Measurements from ENCODE around the gene CDK5RAP3. TPM values are rescaled to one million over a fixed set of nuclear protein-coding genes. Genes with fewer than 3 reads are reported as not detected.
A peak's percentile ranks its signal among the peaks of the same experiment; 100 is the strongest.

The CDK5RAP3 gene
- total RNA-seq, 1 donor = 50.3 TPM

DNA sequence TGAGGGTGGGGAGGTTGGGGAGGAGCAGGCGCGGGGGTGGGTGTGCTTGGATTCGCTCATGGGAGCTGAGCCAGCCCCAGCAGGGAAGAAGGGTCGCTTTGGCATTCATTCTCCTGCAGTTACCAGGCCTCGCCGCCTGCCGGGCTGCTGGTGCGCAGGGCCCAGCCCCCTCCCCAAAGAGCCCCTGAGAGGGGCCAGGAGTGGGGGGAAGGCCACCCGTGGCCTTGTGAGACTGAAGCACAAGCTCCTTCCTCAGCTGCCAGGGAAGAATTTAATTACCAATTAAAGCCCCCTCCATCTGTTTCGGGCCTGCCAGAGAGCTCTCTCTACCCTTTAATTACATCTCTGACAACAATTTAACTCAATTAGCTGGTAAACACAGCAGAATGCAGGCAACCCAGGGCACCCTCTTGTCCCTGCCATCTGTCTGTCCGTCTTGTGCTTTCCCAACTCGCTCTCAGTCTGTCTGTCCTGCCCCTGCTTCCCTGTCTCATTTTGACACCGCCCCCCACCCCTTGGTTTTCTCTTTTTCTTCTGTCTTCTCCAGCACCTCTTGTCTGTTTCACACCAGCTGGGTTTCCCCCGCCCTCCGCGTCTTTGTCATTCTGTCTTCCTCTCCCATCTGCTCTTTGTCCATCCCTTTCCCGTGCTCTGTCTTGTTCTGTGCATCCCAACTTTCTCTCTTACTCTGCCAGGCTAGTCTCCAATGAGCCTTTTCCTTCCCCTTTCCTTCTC lies 32.7 kb downstream of the CDK5RAP3 start:
- Histone ChIP-seq H2AFZ (ENCODE audit: low read length) (no peak overlapping the region), H4K20me1 (ENCODE audit: insufficient read depth, low read length) (no peaks in the 10 kb centered on the region), H3K9me3 (ENCODE audit: low read depth, low read length) (no peaks in the 10 kb centered on the region), H3K79me2 (ENCODE audit: insufficient read depth, low read length) (no peaks in the 10 kb centered on the region), H3K36me3 (ENCODE audit: insufficient read depth, low read length) (no peaks in the 10 kb centered on the region), H3K4me1 (ENCODE audit: insufficient read depth, low read length) (peaks cover 24% of the 10 kb centered on the region), H3K4me3 (ENCODE audit: insufficient read depth, low read length) (no peak overlapping the region), H3K27ac (ENCODE audit: low read depth, low read length) (no peak overlapping the region), H3K4me2 (ENCODE audit: insufficient read depth, low read length) (no peak overlapping the region), H3K27me3 (ENCODE audit: insufficient read depth, low read length) (no peaks in the 10 kb centered on the region)
- TF ChIP-seq, protein P1, sequence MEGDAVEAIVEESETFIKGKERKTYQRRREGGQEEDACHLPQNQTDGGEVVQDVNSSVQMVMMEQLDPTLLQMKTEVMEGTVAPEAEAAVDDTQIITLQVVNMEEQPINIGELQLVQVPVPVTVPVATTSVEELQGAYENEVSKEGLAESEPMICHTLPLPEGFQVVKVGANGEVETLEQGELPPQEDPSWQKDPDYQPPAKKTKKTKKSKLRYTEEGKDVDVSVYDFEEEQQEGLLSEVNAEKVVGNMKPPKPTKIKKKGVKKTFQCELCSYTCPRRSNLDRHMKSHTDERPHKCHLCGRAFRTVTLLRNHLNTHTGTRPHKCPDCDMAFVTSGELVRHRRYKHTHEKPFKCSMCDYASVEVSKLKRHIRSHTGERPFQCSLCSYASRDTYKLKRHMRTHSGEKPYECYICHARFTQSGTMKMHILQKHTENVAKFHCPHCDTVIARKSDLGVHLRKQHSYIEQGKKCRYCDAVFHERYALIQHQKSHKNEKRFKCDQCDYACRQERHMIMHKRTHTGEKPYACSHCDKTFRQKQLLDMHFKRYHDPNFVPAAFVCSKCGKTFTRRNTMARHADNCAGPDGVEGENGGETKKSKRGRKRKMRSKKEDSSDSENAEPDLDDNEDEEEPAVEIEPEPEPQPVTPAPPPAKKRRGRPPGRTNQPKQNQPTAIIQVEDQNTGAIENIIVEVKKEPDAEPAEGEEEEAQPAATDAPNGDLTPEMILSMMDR (IDR thresholded peaks at IDR 0.05; ENCODE audit: extremely low read depth, low read depth, low read length) = no peak
- DNase-seq (ENCODE audit: insufficient read length, low spot score, missing footprints) = no peak

DNA sequence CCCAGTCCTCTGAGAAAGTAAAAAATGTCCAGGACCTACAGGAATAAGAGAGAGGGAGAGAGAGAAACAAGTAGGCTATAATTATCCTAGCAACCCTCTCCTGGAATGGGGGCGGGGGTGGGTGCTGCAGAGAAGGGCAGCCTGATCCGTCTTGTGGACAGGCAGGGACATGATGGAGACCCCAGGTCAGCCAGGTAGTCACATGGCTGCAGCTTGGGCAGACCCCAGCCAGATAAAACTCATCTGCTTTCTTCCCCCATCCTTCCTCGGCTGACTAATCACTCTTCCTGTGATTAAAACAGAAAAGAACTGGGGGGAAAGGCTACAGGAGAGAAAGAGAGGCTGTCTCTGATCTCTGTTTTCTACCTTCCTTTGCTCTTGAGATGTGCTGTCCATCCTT lies 34.1 kb downstream of the CDK5RAP3 start:
- Histone ChIP-seq H3K27ac (ENCODE audit: low read depth, low read length) (no peak overlapping the region), H3K36me3 (ENCODE audit: insufficient read depth, low read length) (no peaks in the 10 kb centered on the region), H3K4me2 (ENCODE audit: insufficient read depth, low read length) (peak overlapping the region; percentile 5), H2AFZ (ENCODE audit: low read length) (peak overlapping the region; percentile 63), H3K4me1 (ENCODE audit: insufficient read depth, low read length) (peaks cover 20% of the 10 kb centered on the region), H4K20me1 (ENCODE audit: insufficient read depth, low read length) (no peaks in the 10 kb centered on the region), H3K4me3 (ENCODE audit: insufficient read depth, low read length) (no peak overlapping the region), H3K9me3 (ENCODE audit: low read depth, low read length) (no peaks in the 10 kb centered on the region), H3K27me3 (ENCODE audit: insufficient read depth, low read length) (no peaks in the 10 kb centered on the region), H3K79me2 (ENCODE audit: insufficient read depth, low read length) (no peaks in the 10 kb centered on the region)
- no peak for DNase-seq (ENCODE audit: insufficient read length, low spot score, missing footprints)
- TF ChIP-seq, protein P1 (IDR thresholded peaks at IDR 0.05; ENCODE audit: extremely low read depth, low read depth, low read length) = no peak

DNA sequence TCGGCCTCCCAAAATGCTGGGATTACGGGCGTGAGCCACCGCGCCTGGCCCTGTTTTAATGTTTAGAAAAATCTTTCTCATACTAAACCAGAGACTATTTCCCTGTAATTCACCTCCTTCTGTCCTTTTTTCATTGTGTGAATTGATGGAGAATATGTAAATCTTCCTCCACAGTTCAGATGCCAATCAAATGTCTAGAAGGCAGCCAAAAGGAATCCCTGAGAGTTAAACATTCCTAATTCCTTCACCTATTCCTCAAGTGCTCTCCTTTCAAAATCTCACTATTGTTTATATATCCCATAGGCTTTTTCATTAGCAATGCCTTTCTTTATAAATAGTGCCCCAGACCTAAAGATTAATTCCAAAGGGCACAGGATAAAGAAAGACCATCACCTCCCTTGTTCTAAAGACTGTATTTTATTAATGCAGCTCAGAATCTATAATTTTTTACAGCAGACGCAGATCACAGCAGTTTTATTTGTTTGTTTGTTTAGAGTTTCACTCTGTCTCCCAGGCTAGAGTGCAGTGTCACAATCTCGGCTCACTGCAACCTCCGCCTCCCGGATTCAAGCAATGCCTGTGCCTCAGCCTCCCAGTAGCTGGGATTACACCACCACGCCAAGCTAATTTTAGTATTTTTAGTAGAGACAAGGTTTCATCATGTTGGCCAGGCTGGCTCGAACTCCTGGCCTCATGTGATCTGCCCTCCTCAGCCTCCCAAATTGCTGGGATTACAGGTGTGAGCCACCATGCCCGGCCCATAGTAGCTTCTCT lies 36.2 kb downstream of the CDK5RAP3 start:
- TF ChIP-seq, protein P1 (IDR thresholded peaks at IDR 0.05; ENCODE audit: extremely low read depth, low read depth, low read length) = no peak
- H3K79me2 ChIP-seq (ENCODE audit: insufficient read depth, low read length) = no peaks in the 10 kb centered on the region
- no peaks in the 10 kb centered on the region for H3K9me3 ChIP-seq (ENCODE audit: low read depth, low read length)
- no peak overlapping the region for H2AFZ ChIP-seq (ENCODE audit: low read length)
- H3K27me3 ChIP-seq (ENCODE audit: insufficient read depth, low read length) = no peaks in the 10 kb centered on the region
- no peak overlapping the region for H3K27ac ChIP-seq (ENCODE audit: low read depth, low read length)
- H3K36me3 ChIP-seq (ENCODE audit: insufficient read depth, low read length) = no peaks in the 10 kb centered on the region
- H3K4me3 ChIP-seq (ENCODE audit: insufficient read depth, low read length) = no peak overlapping the region
- H4K20me1 ChIP-seq (ENCODE audit: insufficient read depth, low read length) = no peaks in the 10 kb centered on the region
- peaks cover 26% of the 10 kb centered on the region for H3K4me1 ChIP-seq (ENCODE audit: insufficient read depth, low read length)
- no peak overlapping the region for H3K4me2 ChIP-seq (ENCODE audit: insufficient read depth, low read length)
- DNase-seq (ENCODE audit: insufficient read length, low spot score, missing footprints) = no peak

DNA sequence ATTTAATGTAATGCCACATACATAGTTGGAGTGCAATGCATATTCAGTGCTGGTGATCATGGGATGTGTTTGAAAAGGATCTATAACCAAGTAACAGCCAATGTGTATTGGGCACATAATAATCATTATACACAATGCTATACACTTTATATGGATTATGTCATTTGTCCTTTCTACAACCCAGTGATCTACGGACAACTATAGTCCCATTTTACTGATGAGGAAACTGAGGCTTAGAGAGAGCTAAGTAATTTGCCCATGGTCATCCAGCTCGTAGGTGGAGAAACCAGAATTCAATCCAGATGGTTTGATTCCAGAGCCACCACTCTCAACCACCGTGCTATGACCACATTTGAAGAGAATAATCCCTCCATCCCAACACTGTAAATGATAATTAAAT lies 39.3 kb downstream of the CDK5RAP3 start:
- H4K20me1 ChIP-seq (ENCODE audit: insufficient read depth, low read length) = no peaks in the 10 kb centered on the region
- no peak overlapping the region for H2AFZ ChIP-seq (ENCODE audit: low read length)
- TF ChIP-seq, protein P1 (IDR thresholded peaks at IDR 0.05; ENCODE audit: extremely low read depth, low read depth, low read length) = no peak
- peaks cover 9% of the 10 kb centered on the region for H3K4me1 ChIP-seq (ENCODE audit: insufficient read depth, low read length)
- no peak overlapping the region for H3K4me3 ChIP-seq (ENCODE audit: insufficient read depth, low read length)
- no peaks in the 10 kb centered on the region for H3K79me2 ChIP-seq (ENCODE audit: insufficient read depth, low read length)
- no peak overlapping the region for H3K27ac ChIP-seq (ENCODE audit: low read depth, low read length)
- no peaks in the 10 kb centered on the region for H3K36me3 ChIP-seq (ENCODE audit: insufficient read depth, low read length)
- H3K27me3 ChIP-seq (ENCODE audit: insufficient read depth, low read length) = peaks cover 2% of the 10 kb centered on the region
- no peak overlapping the region for H3K4me2 ChIP-seq (ENCODE audit: insufficient read depth, low read length)
- no peaks in the 10 kb centered on the region for H3K9me3 ChIP-seq (ENCODE audit: low read depth, low read length)
- no peak for DNase-seq (ENCODE audit: insufficient read length, low spot score, missing footprints)
